ENCODE results near the gene PTPRD.

- TF ChIP-seq CTCF (IDR thresholded peaks at IDR 0.05) = no peak
- TF ChIP-seq EZH2 (IDR thresholded peaks at IDR 0.05; ENCODE audit: borderline replicate concordance, insufficient read depth, low read depth, low read length, poor library complexity, severe bottlenecking) = no peak
Observed at GRCh38 chr9:10331157-10331556, 281.6 kb downstream of the PTPRD start.

Data from B cell (primary cell).